Heart right ventricle (tissue), 16 donors: ENCODE data around the gene NANOS3. TPM values are rescaled to one million over a fixed set of nuclear protein-coding genes. Genes with fewer than 3 reads are reported as not detected.

Experiments
- ATAC-seq, 8 donors: fragments of 200-7000 bp; cut with Tn5 transposase; one replicate each; pipeline ENCODE4 v1.9.1; 2020; ENCODE audit warnings: mild to moderate bottlenecking in 8 of 8, moderate library complexity in 8 of 8, moderate number of reproducible peaks in 1 of 8
- DNase-seq, 2 donors: peaks; one replicate each; pipeline ENCODE4 v3.0.0-alpha.2; 2020
- H3K27ac ChIP-seq, 10 donors: fragments of 200-600 bp; sonication (generic) in 2 of 10; one replicate each; pipeline versions ENCODE4 v1.5.0 to v1.8.0; 2020 to 2022; ENCODE audit warnings: mild to moderate bottlenecking in 3 of 10
- H3K27me3 ChIP-seq, 7 donors: fragments of 200-600 bp; one replicate each; pipeline ENCODE4 v1.8.0; 2021 to 2022; ENCODE audit warnings: mild to moderate bottlenecking in 2 of 7
- H3K36me3 ChIP-seq, 9 donors: fragments of 200-600 bp; sonication (generic) in 1 of 9; one replicate each; pipeline versions ENCODE4 v1.5.0 to v1.8.0; 2020 to 2022; ENCODE audit warnings: mild to moderate bottlenecking in 2 of 9
- H3K4me1 ChIP-seq, 9 donors: fragments of 200-600 bp; sonication (generic) in 1 of 9; one replicate each; pipeline versions ENCODE4 v1.5.0 to v1.8.0; 2020 to 2022; ENCODE audit warnings: mild to moderate bottlenecking in 4 of 9
- H3K4me3 ChIP-seq, 10 donors: fragments of 200-600 bp; sonication (generic) in 2 of 10; one replicate each; pipeline versions ENCODE4 v1.5.0 to v1.8.0; 2020 to 2022; ENCODE audit warnings: mild to moderate bottlenecking in 7 of 10, moderate library complexity in 2 of 10
- H3K9me3 ChIP-seq, 11 donors: fragments of 200-600 bp in 10 of 11; sonication (generic) in 2 of 11; one replicate each; pipeline versions ENCODE4 v1.5.0 to v1.8.0; 2013 to 2022; ENCODE audit warnings: mild to moderate bottlenecking in 2 of 11, control low read depth in 1 of 11, moderate library complexity in 1 of 11
- CTCF ChIP-seq, 9 donors: fragments of 200-600 bp; sonication (generic) in 2 of 9; IDR thresholded peaks; one replicate each; pipeline versions ENCODE4 v1.5.0 to v1.8.0; 2021 to 2022; ENCODE audit warnings: antibody characterized with exemption in 9 of 9, mild to moderate bottlenecking in 5 of 9, moderate library complexity in 1 of 9
- WGBS, 2 donors: extraction: QIAGEN DNeasy Blood & Tissue Kit; methylation state at CpG; one replicate each; pipeline ENCODE4 v1.1.7; 2013; ENCODE audit warnings: inconsistent platforms in 1 of 2; 5-methylcytosine and 5-hydroxymethylcytosine counted together
- intact Hi-C, 10 donors: fragments of 100-400 bp; cut with DNase I; formaldehyde crosslinking; loops; one replicate each; pipeline versions ENCODE4 v1.11.1 to v1.14.2; 2022
- polyA plus RNA-seq, 2 donors: library from polyadenylated mRNA; stranded (reverse); fragments of 200-250 nt; gene quantifications; one replicate each; pipeline ENCODE4 v1.2.3, GENCODE V29; 2013
- total RNA-seq, 10 donors: library from RNA; stranded (reverse); fragmentation: NEBNext Ultra II Directional in 3 of 10; extraction: Animal tissue kit (Norgen Biotek cat#: 25700) in 3 of 10; gene quantifications; one replicate each; pipeline versions ENCODE4 v1.2.1 to v1.2.4, GENCODE V29; 2021 to 2023
- donor health status: Arrhythmogenic right ventricular cardiomyopathy.
- donor health status: ischemic (EF 13 %, LVEDD 7.1; RV severe dilation, severe dysfunction).
- donor health status: healthy with polysubstance abuse.
- donor health status: DM: no; HTN: yes; CAD: no.
- donor health status: DM: no; HTN: no; CAD: no.
- donor health status: ischemic (EF 25% LVEDD 6.9; RV normal size, moderate dysfunction).
- donor health status: ischemic (EF 25% LVEDD 5.7; RV mildly dilated, moderate dysfunction).
- donor health status: healthy.
- donor health status: DM: yes; HTN: yes; CAD: no.
- donor health status: Ischemic cardiomyopathy.
- donor health status: ischemic (EF 35%, LVEDD 5.7; RV mildly dilated, moderate dysfunction).
- donor health status: nonischemic (EF 11% LVEDD 7.7; RV severe dilation, severe dysfunction).
- donor health status: DM: yes; HTN: yes; CAD: no.
- donor health status: PGD.
- donor health status: ischemic (EF 29% LVEDD 5.4; RV normal size, mild dysfunction).
- donor health status: nonischemic (EF 23%, LVEDD 6.1; RV moderate dilation, normal function).

Gene NANOS3
- total and polyA plus RNA-seq, 12 donors: 0.37 to 2.9 (median 0.98) TPM; not detected in 4

- Histone ChIP-seq H3K9me3 (no peaks in the 10 kb centered on the region), H3K27me3 (no peaks in the 10 kb centered on the region), H3K4me3 (peak overlapping the region in 8 of 10 donors; percentile 4 to 100 (median 88)), H3K36me3 (peaks cover 0 to 66% (median 24%) of the 10 kb centered on the region in 9 donors), H3K27ac (peak overlapping the region; percentile 71 to 100 (median 100)), H3K4me1 (peaks cover 42 to 84% (median 68%) of the 10 kb centered on the region in 9 donors)
- 32 to 44% methylated on average over 21 of the region's 21 CpGs for whole genome bisulfite sequencing, 2 donors
- no peak for ATAC-seq
- peak in 1 of 2 donors; percentile 55 for DNase-seq
- no peak for TF ChIP-seq CTCF (IDR thresholded peaks at IDR 0.05)
- intact Hi-C loops: loop anchor here in 1 of 10 donors (5.0 kb wide), 1 partner anchor 39 kb away; the partner anchor contains the start of gene ZSWIM4
These were observed 40.9 kb upstream of the NANOS3 start for GRCh38 chr19:13835791-13836723.

DNA sequence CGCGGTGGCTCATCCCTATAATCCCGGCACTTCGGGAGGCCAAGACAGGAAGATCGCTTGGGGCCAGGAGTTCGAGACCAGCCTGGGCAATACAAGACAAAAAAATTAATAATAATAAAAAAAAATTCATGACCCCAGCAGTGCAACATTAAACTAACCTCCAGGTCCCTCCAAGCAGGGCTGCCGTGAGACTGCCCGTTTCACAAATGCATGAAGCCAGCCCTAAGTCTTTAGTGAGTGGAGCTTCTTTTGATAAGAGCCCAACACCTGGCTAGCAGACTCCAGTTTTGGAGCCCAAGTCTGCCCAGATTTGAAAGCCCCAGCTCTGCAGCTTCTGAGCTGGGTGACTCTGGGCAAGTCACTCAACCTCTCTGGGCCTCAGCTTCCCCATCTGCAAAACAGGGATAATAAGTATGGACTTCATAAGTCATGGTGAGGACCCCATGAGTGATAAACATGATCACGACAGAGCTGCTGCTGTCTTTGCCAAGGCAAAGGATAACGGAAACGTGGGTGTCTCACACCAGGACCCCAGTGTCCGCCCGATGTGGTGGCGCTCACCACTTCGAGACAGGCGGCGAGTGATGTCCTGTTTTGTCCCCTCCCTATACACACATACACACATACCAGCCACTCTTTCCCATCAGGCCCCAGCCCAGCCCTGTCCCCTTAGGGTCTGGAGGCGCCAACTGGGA is 38.4 kb upstream of the NANOS3 start:
- peak overlapping the region; percentile 0 to 100 (median 96) for H3K4me3 ChIP-seq
- WGBS, 2 donors: 21 to 34% methylated on average over 18 of the region's 18 CpGs
- TF ChIP-seq CTCF (IDR thresholded peaks at IDR 0.05): no peak
- no peaks in the 10 kb centered on the region for H3K9me3 ChIP-seq
- DNase-seq (no peak), ATAC-seq (no peak)
- H3K27ac ChIP-seq: peak overlapping the region; percentile 99 to 100 (median 100)
- H3K27me3 ChIP-seq: no peaks in the 10 kb centered on the region
- peaks cover 0 to 62% (median 24%) of the 10 kb centered on the region in 9 donors for H3K36me3 ChIP-seq
- intact Hi-C loops: loop anchor here in 2 of 10 donors (2.0 to 5.0 kb wide), 2 partner anchors 24 to 41 kb away; partner anchors contain the start of gene ZSWIM4 (in 1 of the 2)
- peaks cover 45 to 83% (median 65%) of the 10 kb centered on the region in 9 donors for H3K4me1 ChIP-seq

- ATAC-seq (peak; percentile 57 to 76 (median 70)), DNase-seq (peak; percentile 93 to 94)
- Histone ChIP-seq H3K9me3 (no peaks in the 10 kb centered on the region), H3K4me1 (peaks cover 41 to 83% (median 64%) of the 10 kb centered on the region in 9 donors), H3K4me3 (peak overlapping the region; percentile 76 to 100 (median 96)), H3K27me3 (no peaks in the 10 kb centered on the region), H3K27ac (peak overlapping the region; percentile 99 to 100 (median 100)), H3K36me3 (peaks cover 0 to 55% (median 23%) of the 10 kb centered on the region in 9 donors)
- 1% methylated on average over 36 of the region's 36 CpGs for WGBS, 2 donors
- peak in 4 of 9 donors; percentile 8 to 29 (median 27) for TF ChIP-seq CTCF (IDR thresholded peaks at IDR 0.05)
- intact Hi-C loops: loop anchor here in 2 of 10 donors (2.0 to 5.0 kb wide), 2 partner anchors 23 to 42 kb away; partner anchors contain the start of gene ZSWIM4 (in 1 of the 2)
These were observed 37.6 kb upstream of the NANOS3 start for GRCh38 chr19:13839130-13839937.
